H9 (cell line): ENCODE results near the gene FOXJ3. TPM values are rescaled to one million over a fixed set of nuclear protein-coding genes. Genes with fewer than 3 reads are reported as not detected.

Source experiments
- DNase-seq: peaks from one replicate; pipeline ENCODE4 v3.0.0-alpha.2; 2017
- H2AFZ ChIP-seq: one replicate; pipeline ENCODE4 v1.6.1; 2013; ENCODE audit warnings: mild to moderate bottlenecking, low read length, control low read depth, moderate library complexity
- H2AK5ac ChIP-seq: 2 replicates; pipeline ENCODE4 v1.6.1; 2013; ENCODE audit warnings: low read length, control low read depth, mixed read lengths; ENCODE audit not compliant: insufficient read length
- H2BK120ac ChIP-seq: one replicate; pipeline ENCODE4 v1.6.1; 2013; ENCODE audit warnings: low read depth, mild to moderate bottlenecking, low read length, control low read depth, inconsistent platforms; ENCODE audit not compliant: poor library complexity, severe bottlenecking
- H2BK12ac ChIP-seq: 2 replicates; pipeline ENCODE4 v1.6.1; 2013; ENCODE audit warnings: low read length, control low read depth, mixed read lengths, low read depth; ENCODE audit not compliant: insufficient read length
- H2BK15ac ChIP-seq: 2 replicates; pipeline ENCODE4 v1.6.1; 2013; ENCODE audit warnings: low read depth, low read length, control low read depth
- H2BK20ac ChIP-seq: one replicate; pipeline ENCODE4 v1.6.1; 2013; ENCODE audit warnings: low read depth, mild to moderate bottlenecking, low read length, control low read depth, inconsistent platforms; ENCODE audit not compliant: poor library complexity, severe bottlenecking
- H2BK5ac ChIP-seq: 2 replicates; pipeline ENCODE4 v1.6.1; 2013; ENCODE audit warnings: low read length, control low read depth, mixed read lengths; ENCODE audit not compliant: insufficient read length
- H3K14ac ChIP-seq: 2 replicates; pipeline ENCODE4 v1.6.1; 2013; ENCODE audit warnings: low read length, control low read depth; ENCODE audit not compliant: insufficient read depth
- H3K18ac ChIP-seq: 2 replicates; pipeline ENCODE4 v1.6.1; 2013; ENCODE audit warnings: low read depth, mild to moderate bottlenecking, mixed read lengths, low read length, control low read depth; ENCODE audit not compliant: insufficient read length
- H3K23ac ChIP-seq: 2 replicates; pipeline ENCODE4 v1.6.1; 2013; ENCODE audit warnings: low read length, control low read depth, mixed read lengths, low read depth; ENCODE audit not compliant: insufficient read length
- H3K23me2 ChIP-seq: 2 replicates; pipeline ENCODE4 v1.6.1; 2013; ENCODE audit warnings: low read depth, mild to moderate bottlenecking, mixed read lengths, low read length, control low read depth; ENCODE audit not compliant: insufficient read length, poor library complexity, severe bottlenecking
- H3K27ac ChIP-seq: 2 replicates; pipeline ENCODE4 v1.5.1; 2013; ENCODE audit warnings: low read length, control low read depth, mixed read lengths, low read depth; ENCODE audit not compliant: insufficient read length
- H3K27me3 ChIP-seq: 2 replicates; pipeline ENCODE4 v1.6.1; 2013; ENCODE audit warnings: low read length, control low read depth, inconsistent platforms; ENCODE audit not compliant: insufficient read depth
- H3K4ac ChIP-seq: 2 replicates; pipeline ENCODE4 v1.6.1; 2013; ENCODE audit warnings: low read depth, mild to moderate bottlenecking, control low read depth, inconsistent platforms, low read length, moderate library complexity
- H3K4me1 ChIP-seq: 2 replicates; pipeline ENCODE4 v1.6.1; 2013; ENCODE audit warnings: low read length, control low read depth, inconsistent platforms; ENCODE audit not compliant: insufficient read depth
- H3K4me2 ChIP-seq: 2 replicates; pipeline ENCODE4 v1.6.1; 2013; ENCODE audit warnings: low read length, control low read depth, mixed read lengths; ENCODE audit not compliant: insufficient read length, insufficient read depth
- H3K56ac ChIP-seq: 2 replicates; pipeline ENCODE4 v1.6.1; 2013; ENCODE audit warnings: low read depth, mild to moderate bottlenecking, mixed read lengths, low read length, control low read depth; ENCODE audit not compliant: insufficient read length
- H3K79me1 ChIP-seq: 2 replicates; pipeline ENCODE4 v1.6.1; 2013; ENCODE audit warnings: low read depth, mild to moderate bottlenecking, moderate library complexity, low read length, control low read depth, inconsistent platforms; ENCODE audit not compliant: insufficient read depth, poor library complexity, severe bottlenecking
- H3K79me2 ChIP-seq: 2 replicates; pipeline ENCODE4 v1.6.1; 2013; ENCODE audit warnings: low read length, control low read depth, inconsistent platforms; ENCODE audit not compliant: insufficient read depth
- H3K9ac ChIP-seq: 2 replicates; pipeline ENCODE4 v1.6.1; 2013; ENCODE audit warnings: low read length, control low read depth, mixed read lengths; ENCODE audit not compliant: insufficient read length; ENCODE audit errors: extremely low read depth
- H3K9me3 ChIP-seq: one replicate; pipeline ENCODE4 v1.6.1; 2013; ENCODE audit warnings: low read depth, low read length, inconsistent platforms; ENCODE audit not compliant: control insufficient read depth
- H3T11ph ChIP-seq: one replicate; pipeline ENCODE4 v1.6.1; 2013; ENCODE audit warnings: mild to moderate bottlenecking, low read length, control low read depth, inconsistent platforms
- H4K20me1 ChIP-seq: one replicate; pipeline ENCODE4 v1.6.1; 2013; ENCODE audit not compliant: control insufficient read depth, insufficient read length, insufficient read depth
- H4K5ac ChIP-seq: 2 replicates; pipeline ENCODE4 v1.6.1; 2013; ENCODE audit warnings: low read depth, mild to moderate bottlenecking, mixed read lengths, low read length, control low read depth; ENCODE audit not compliant: insufficient read length
- H4K8ac ChIP-seq: replicated peaks from 2 replicates; pipeline ENCODE4 v1.6.1; 2013; ENCODE audit warnings: low read length, control low read depth, mixed read lengths, low read depth; ENCODE audit not compliant: insufficient read length
- H4K91ac ChIP-seq: 2 replicates; pipeline ENCODE4 v1.6.1; 2013; ENCODE audit warnings: low read depth, mild to moderate bottlenecking, moderate library complexity, mixed read lengths, low read length, control low read depth; ENCODE audit not compliant: insufficient read length
- H3K27ac Mint-ChIP-seq, 3 experiments: 2 replicates in 2 of 3; 3 replicates in 1 of 3; pipeline ENCODE4 v1.8.0; 2020 to 2021; ENCODE audit warnings: mixed read lengths in 3 of 3, mild to moderate bottlenecking in 1 of 3, moderate library complexity in 1 of 3
- H3K27me3 Mint-ChIP-seq: 2 replicates; pipeline ENCODE4 v1.8.0; 2021; ENCODE audit warnings: low read depth, mild to moderate bottlenecking, moderate library complexity, mixed read lengths
- H3K36me3 Mint-ChIP-seq, 3 experiments: 2 replicates in 2 of 3; 3 replicates in 1 of 3; pipeline ENCODE4 v1.8.0; 2020 to 2021; ENCODE audit warnings: low read depth in 3 of 3, mixed read lengths in 3 of 3; ENCODE audit not compliant: insufficient read depth in 1 of 3
- H3K4me1 Mint-ChIP-seq, 2 experiments: 2 replicates each; pipeline ENCODE4 v1.8.0; 2020; ENCODE audit warnings: mixed read lengths in 2 of 2
- H3K4me3 Mint-ChIP-seq, 2 experiments: 2 replicates in 1 of 2; 3 replicates in 1 of 2; pipeline ENCODE4 v1.8.0; 2020 to 2021; ENCODE audit warnings: mild to moderate bottlenecking in 2 of 2, mixed read lengths in 2 of 2, moderate library complexity in 1 of 2
- H3K9me3 Mint-ChIP-seq, 2 experiments: 2 replicates in 1 of 2; 3 replicates in 1 of 2; pipeline ENCODE4 v1.8.0; 2020; ENCODE audit warnings: mild to moderate bottlenecking in 2 of 2, mixed read lengths in 2 of 2, moderate library complexity in 1 of 2
- CTCF ChIP-seq: fragments of 200-600 bp; sonication (generic); conservative IDR thresholded peaks from 3 replicates; pipeline ENCODE4 v1.8.0; 2021; ENCODE audit warnings: antibody characterized with exemption, mild to moderate bottlenecking
- WGBS: extraction: QIAGEN DNeasy Blood & Tissue Kit; methylation state at CpG from one replicate; pipeline ENCODE4 v1.1.7; 2013; ENCODE audit warnings: missing lambda C conversion rate, low lambda C conversion rate, mixed read lengths; ENCODE audit not compliant: insufficient read length; ENCODE audit errors: extremely low coverage; 5-methylcytosine and 5-hydroxymethylcytosine counted together
- total RNA-seq: library from RNA; stranded (reverse); gene quantifications from 2 replicates; pipeline ENCODE4 v1.2.1, GENCODE V29; 2021

Gene FOXJ3
- total RNA-seq, 1 experiment from 2014 or later, result 49.9 TPM

- Histone ChIP-seq H4K5ac (no peak overlapping the region), H2BK12ac (no peak overlapping the region), H3K27ac (no peak overlapping the region), H3K14ac (no peak overlapping the region), H2BK5ac (no peak overlapping the region), H2BK120ac (no peak overlapping the region), H3T11ph (no peak overlapping the region), H3K4ac (no peak overlapping the region), H2AFZ (no peak overlapping the region), H3K9ac (no peak overlapping the region), H3K4me1 (no peaks in the 10 kb centered on the region), H3K56ac (no peak overlapping the region), H3K18ac (no peak overlapping the region), H3K27me3 (no peaks in the 10 kb centered on the region), H2BK20ac (no peak overlapping the region), H3K4me2 (no peak overlapping the region), H2BK15ac (no peak overlapping the region), H3K79me1 (no peaks in the 10 kb centered on the region), H3K23ac (no peak overlapping the region), H4K91ac (no peak overlapping the region), H2AK5ac (no peak overlapping the region), H4K20me1 (no peaks in the 10 kb centered on the region), H3K79me2 (no peaks in the 10 kb centered on the region), H4K8ac (no peak overlapping the region), H3K9me3 (no peaks in the 10 kb centered on the region), H3K23me2 (no peaks in the 10 kb centered on the region)
- H3K4me1 Mint-ChIP-seq, result no peaks in the 10 kb centered on the region
- H3K27me3 Mint-ChIP-seq, result no peaks in the 10 kb centered on the region; the same call in none of the 2 replicates
- H3K4me3 Mint-ChIP-seq, result no peak overlapping the region
- no peaks in the 10 kb centered on the region for H3K9me3 Mint-ChIP-seq
- H3K27ac Mint-ChIP-seq, result no peak overlapping the region
- WGBS, result no CpG with 5 or more reads among the region's 10 CpGs
- TF ChIP-seq CTCF, result no peak
- DNase-seq, result no peak
- no peaks in the 10 kb centered on the region for H3K36me3 Mint-ChIP-seq
These were observed 201.1 kb downstream of the FOXJ3 start for GRCh38 chr1:42133809-42134526.
